Parathyroid adenoma (tissue), 2 donors: ENCODE data around the gene ZGPAT.

ENCODE experiments used
- H2AFZ ChIP-seq: fragments of 300-600 bp; sonication (generic); one replicate; pipeline ENCODE4 v1.7.0; 2017; ENCODE audit warnings: antibody characterized with exemption, mild to moderate bottlenecking
- H3K27ac ChIP-seq: fragments of 300-600 bp; sonication (generic); one replicate; pipeline ENCODE4 v1.7.0; 2017
- H3K27me3 ChIP-seq: fragments of 300-600 bp; sonication (generic); one replicate; pipeline ENCODE4 v1.7.0; 2017; ENCODE audit warnings: low read length; ENCODE audit not compliant: control insufficient read depth, insufficient read depth
- H3K36me3 ChIP-seq: fragments of 300-600 bp; sonication (generic); one replicate; pipeline ENCODE4 v1.7.0; 2017; ENCODE audit warnings: low read length; ENCODE audit not compliant: control insufficient read depth, insufficient read depth
- H3K4me1 ChIP-seq: fragments of 300-600 bp; sonication (generic); one replicate; pipeline ENCODE4 v1.7.0; 2017; ENCODE audit warnings: control low read depth
- H3K4me2 ChIP-seq: fragments of 300-600 bp; sonication (generic); one replicate; pipeline ENCODE4 v1.7.0; 2017; ENCODE audit warnings: low read length
- H3K4me3 ChIP-seq: fragments of 300-600 bp; sonication (generic); one replicate; pipeline ENCODE4 v1.7.0; 2017; ENCODE audit warnings: low read depth, low read length
- H3K79me2 ChIP-seq: fragments of 300-600 bp; sonication (generic); one replicate; pipeline ENCODE4 v1.7.0; 2017; ENCODE audit warnings: control low read depth
- H3K9ac ChIP-seq: fragments of 300-600 bp; sonication (generic); one replicate; pipeline ENCODE4 v1.7.0; 2017; ENCODE audit warnings: mild to moderate bottlenecking
- H3K9me3 ChIP-seq: fragments of 300-600 bp; sonication (generic); one replicate; pipeline ENCODE4 v1.7.0; 2017; ENCODE audit warnings: low read length; ENCODE audit not compliant: control insufficient read depth
- CTCF ChIP-seq: fragments of 300-600 bp; sonication (generic); IDR thresholded peaks from one replicate; pipeline ENCODE4 v1.7.0; 2017; ENCODE audit warnings: antibody characterized with exemption, mild to moderate bottlenecking
- donor health status: primary hyperparathyroidism.

The ZGPAT gene

DNA sequence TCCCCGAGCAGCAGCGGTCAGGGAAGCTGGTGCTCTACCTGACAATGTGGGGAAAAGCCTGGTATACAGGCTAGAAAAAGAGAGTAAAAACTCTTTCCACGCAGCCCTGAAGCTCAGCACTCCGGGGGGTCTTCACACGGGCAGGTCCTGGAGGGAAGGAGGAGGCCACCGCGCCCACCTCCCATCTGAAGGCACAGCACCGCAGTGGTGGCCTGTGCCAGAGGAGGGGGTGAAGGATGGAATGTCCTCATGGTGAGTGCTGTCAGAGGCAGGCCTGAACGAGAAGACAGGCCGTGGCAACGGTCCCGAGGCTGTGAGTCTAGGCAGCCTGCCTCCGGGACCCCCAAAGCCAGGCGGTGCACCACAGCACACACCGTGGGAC, 37.6 kb downstream of the ZGPAT start:
- no peaks in the 10 kb centered on the region for H3K9me3 ChIP-seq
- H3K36me3 ChIP-seq, result no peaks in the 10 kb centered on the region
- H3K27ac ChIP-seq, result no peak overlapping the region
- H3K79me2 ChIP-seq, result no peaks in the 10 kb centered on the region
- H3K4me2 ChIP-seq, result no peak overlapping the region
- no peak overlapping the region for H2AFZ ChIP-seq
- no peak overlapping the region for H3K9ac ChIP-seq
- TF ChIP-seq CTCF, result no peak
- no peaks in the 10 kb centered on the region for H3K27me3 ChIP-seq
- peaks cover 10% of the 10 kb centered on the region for H3K4me1 ChIP-seq
- H3K4me3 ChIP-seq, result no peak overlapping the region

DNA sequence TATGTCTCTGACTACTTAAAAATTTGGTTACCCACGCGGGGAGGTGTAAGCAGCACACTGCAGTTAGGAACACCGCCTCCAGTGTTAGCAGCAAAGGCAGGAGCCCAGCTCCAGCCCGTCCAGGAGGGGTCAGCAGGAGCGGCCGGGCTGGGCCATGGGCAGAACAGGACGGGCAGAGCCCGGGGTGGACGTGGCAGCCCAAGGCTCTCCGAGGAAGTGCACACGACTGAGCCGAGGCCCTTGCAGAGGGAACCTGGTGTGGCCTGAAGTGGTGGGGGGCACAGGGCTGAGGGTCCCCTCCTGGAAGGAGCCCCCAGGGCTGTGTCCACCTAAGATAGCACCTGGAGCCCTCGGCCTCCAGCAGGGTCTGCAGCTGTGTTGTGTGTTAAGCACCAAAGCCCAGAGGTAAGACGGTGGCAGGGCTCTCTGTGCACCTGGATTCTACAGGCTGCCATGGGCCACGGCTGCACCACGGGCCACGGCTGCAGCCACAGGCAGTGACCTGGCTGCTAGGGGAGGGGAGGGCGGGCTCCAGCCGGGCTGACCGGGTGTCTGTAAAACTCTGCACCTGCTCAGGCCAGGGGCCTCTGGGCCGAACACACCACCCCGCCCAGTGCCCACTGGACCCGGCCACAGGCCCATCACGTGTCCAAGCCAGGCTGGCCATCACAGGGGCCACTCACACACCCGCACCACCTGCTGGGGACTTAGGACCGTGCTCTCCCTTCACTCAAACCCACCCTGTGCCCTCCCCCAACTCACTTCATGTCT, 38.3 kb downstream of the ZGPAT start:
- TF ChIP-seq CTCF, result no peak
- H3K9me3 ChIP-seq, result no peaks in the 10 kb centered on the region
- no peak overlapping the region for H3K27ac ChIP-seq
- no peak overlapping the region for H3K4me3 ChIP-seq
- no peaks in the 10 kb centered on the region for H3K36me3 ChIP-seq
- H3K27me3 ChIP-seq, result no peaks in the 10 kb centered on the region
- H3K9ac ChIP-seq, result no peak overlapping the region
- H3K4me2 ChIP-seq, result no peak overlapping the region
- H3K4me1 ChIP-seq, result peaks cover 6% of the 10 kb centered on the region
- H2AFZ ChIP-seq, result no peak overlapping the region
- H3K79me2 ChIP-seq, result no peaks in the 10 kb centered on the region

GRCh38 chr20:63746751-63747315, 39.0 kb downstream of the ZGPAT start:
- Histone ChIP-seq H3K79me2 (no peaks in the 10 kb centered on the region), H3K27me3 (no peaks in the 10 kb centered on the region), H3K4me3 (no peak overlapping the region), H2AFZ (no peak overlapping the region), H3K36me3 (no peaks in the 10 kb centered on the region), H3K4me1 (peaks cover under 1% of the 10 kb centered on the region), H3K27ac (no peak overlapping the region), H3K9ac (no peak overlapping the region), H3K9me3 (no peaks in the 10 kb centered on the region), H3K4me2 (no peak overlapping the region)
- no peak for TF ChIP-seq CTCF

DNA sequence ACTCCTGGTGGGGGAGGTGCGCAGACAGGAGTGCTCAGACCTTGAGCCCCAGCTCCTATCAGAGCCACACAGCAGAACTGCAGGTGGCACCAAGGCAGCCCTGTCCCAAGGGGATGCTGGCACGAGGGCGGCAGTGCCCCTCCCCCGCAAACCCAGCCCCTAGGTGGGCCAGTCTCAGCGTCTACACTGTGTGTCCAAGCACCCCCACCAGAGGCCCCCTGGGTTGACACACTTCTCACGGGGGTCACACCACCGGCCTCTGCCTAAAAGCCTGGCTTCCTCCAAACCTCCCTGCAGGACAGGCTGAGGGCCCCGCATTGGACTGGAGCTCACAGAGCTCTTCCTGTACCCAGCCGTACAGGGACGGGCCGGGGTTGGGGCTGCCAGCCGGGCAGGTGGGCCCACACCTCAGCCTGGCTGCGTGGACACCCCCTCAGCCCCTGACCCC, 39.8 kb downstream of the ZGPAT start:
- no peaks in the 10 kb centered on the region for H3K36me3 ChIP-seq
- no peaks in the 10 kb centered on the region for H3K27me3 ChIP-seq
- no peak overlapping the region for H3K4me2 ChIP-seq
- H3K4me1 ChIP-seq, result no peaks in the 10 kb centered on the region
- no peak overlapping the region for H3K27ac ChIP-seq
- no peak overlapping the region for H3K9ac ChIP-seq
- H3K4me3 ChIP-seq, result no peak overlapping the region
- no peak for TF ChIP-seq CTCF
- H3K79me2 ChIP-seq, result no peaks in the 10 kb centered on the region
- H2AFZ ChIP-seq, result no peak overlapping the region
- no peaks in the 10 kb centered on the region for H3K9me3 ChIP-seq
